Heart left ventricle (tissue), 16 donors: Measurements from ENCODE around the gene ITGA3. TPM values are rescaled to one million over a fixed set of nuclear protein-coding genes. Genes with fewer than 3 reads are reported as not detected.

Experiments
- ATAC-seq, 4 donors: fragments of 200-7000 bp; cut with Tn5 transposase; one replicate each; pipeline ENCODE4 v1.9.1; 2020 to 2022; ENCODE audit warnings: moderate library complexity in 4 of 4, mild to moderate bottlenecking in 3 of 4, moderate number of reproducible peaks in 1 of 4
- DNase-seq, 5 donors: peaks; one replicate each; pipeline ENCODE4 v3.0.0-alpha.2; 2020
- H3K27ac ChIP-seq, 12 donors: fragments of 200-600 bp; sonication (generic) in 4 of 12; one replicate each; pipeline versions ENCODE4 v1.5.0 to v1.8.0; 2016 to 2022; ENCODE audit warnings: mild to moderate bottlenecking in 2 of 12
- H3K27me3 ChIP-seq, 9 donors: fragments of 200-600 bp; sonication (generic) in 2 of 9; one replicate each; pipeline versions ENCODE4 v1.5.1 to v1.8.0; 2016 to 2022; ENCODE audit warnings: mild to moderate bottlenecking in 3 of 9
- H3K36me3 ChIP-seq, 9 donors: fragments of 200-600 bp; sonication (generic) in 2 of 9; one replicate each; pipeline versions ENCODE4 v1.5.0 to v1.8.0; 2018 to 2022; ENCODE audit warnings: mild to moderate bottlenecking in 2 of 9
- H3K4me1 ChIP-seq, 12 donors: fragments of 200-600 bp; sonication (generic) in 4 of 12; one replicate each; pipeline versions ENCODE4 v1.5.0 to v1.8.0; 2016 to 2022; ENCODE audit warnings: mild to moderate bottlenecking in 3 of 12
- H3K4me3 ChIP-seq, 12 donors: fragments of 200-600 bp; sonication (generic) in 4 of 12; one replicate each; pipeline versions ENCODE4 v1.5.0 to v1.8.0; 2017 to 2022; ENCODE audit warnings: mild to moderate bottlenecking in 9 of 12, moderate library complexity in 4 of 12
- H3K9me3 ChIP-seq, 12 donors: fragments of 200-600 bp; sonication (generic) in 4 of 12; one replicate each; pipeline versions ENCODE4 v1.5.0 to v1.8.0; 2016 to 2022; ENCODE audit warnings: mild to moderate bottlenecking in 1 of 12
- POLR2A ChIP-seq, 2 donors: fragments of 450-650 bp; IDR thresholded peaks; one replicate each; pipeline ENCODE4 v1.6.1; 2017; ENCODE audit warnings: antibody characterized with exemption in 2 of 2, mild to moderate bottlenecking in 2 of 2, moderate library complexity in 2 of 2
- WGBS, 4 donors: extraction: QIAGEN DNeasy Blood & Tissue Kit in 2 of 4; methylation state at CpG; one replicate each; pipeline versions ENCODE4 v1.1.5 to v1.1.7; 2013 to 2018; 5-methylcytosine and 5-hydroxymethylcytosine counted together
- intact Hi-C, 10 donors: fragments of 100-400 bp; cut with DNase I; formaldehyde crosslinking; loops; one replicate each; pipeline versions ENCODE4 v1.11.1 to v1.14.2; 2022
- polyA plus RNA-seq, 2 donors: library from polyadenylated mRNA; stranded (reverse); fragments of 200-250 nt; gene quantifications; one replicate each; pipeline ENCODE4 v1.2.3, GENCODE V29; 2013
- total RNA-seq, 9 donors: library from RNA; depleted of rRNA in 2 of 9; stranded (reverse); fragments of >200 nt in 2 of 9; fragmentation: NEBNext Ultra II Directional in 3 of 9; extraction: Animal tissue kit (Norgen Biotek cat#: 25700) in 3 of 9; gene quantifications; one replicate each; pipeline versions ENCODE4 v1.1.0 to v1.2.4, GENCODE V29; 2016 to 2023
- TF ChIP-seq, protein P1 (sequence below), 12 donors: fragments of 200-600 bp; sonication (generic) in 4 of 12; IDR thresholded peaks; one replicate each; pipeline versions ENCODE4 v1.5.0 to v1.8.0; 2018 to 2022; ENCODE audit warnings: antibody characterized with exemption in 12 of 12, mild to moderate bottlenecking in 5 of 12
- donor health status: ischemic (EF 13 %, LVEDD 7.1; RV severe dilation, severe dysfunction).
- donor health status: healthy with polysubstance abuse.
- donor health status: DM: no; HTN: yes; CAD: no.
- donor health status: DM: no; HTN: no; CAD: no.
- donor health status: ischemic (EF 25% LVEDD 6.9; RV normal size, moderate dysfunction).
- donor health status: ischemic (EF 25% LVEDD 5.7; RV mildly dilated, moderate dysfunction).
- donor health status: healthy.
- donor health status: DM: yes; HTN: yes; CAD: no.
- donor health status: ischemic (EF 35%, LVEDD 5.7; RV mildly dilated, moderate dysfunction).
- donor health status: nonischemic (EF 11% LVEDD 7.7; RV severe dilation, severe dysfunction).
- donor health status: DM: yes; HTN: yes; CAD: no.
- donor health status: PGD.
- donor health status: ischemic (EF 29% LVEDD 5.4; RV normal size, mild dysfunction).
- donor health status: nonischemic (EF 23%, LVEDD 6.1; RV moderate dilation, normal function).

Gene ITGA3
- total and polyA plus RNA-seq, 11 donors: 16.8 to 72.9 (median 23.6) TPM

DNA sequence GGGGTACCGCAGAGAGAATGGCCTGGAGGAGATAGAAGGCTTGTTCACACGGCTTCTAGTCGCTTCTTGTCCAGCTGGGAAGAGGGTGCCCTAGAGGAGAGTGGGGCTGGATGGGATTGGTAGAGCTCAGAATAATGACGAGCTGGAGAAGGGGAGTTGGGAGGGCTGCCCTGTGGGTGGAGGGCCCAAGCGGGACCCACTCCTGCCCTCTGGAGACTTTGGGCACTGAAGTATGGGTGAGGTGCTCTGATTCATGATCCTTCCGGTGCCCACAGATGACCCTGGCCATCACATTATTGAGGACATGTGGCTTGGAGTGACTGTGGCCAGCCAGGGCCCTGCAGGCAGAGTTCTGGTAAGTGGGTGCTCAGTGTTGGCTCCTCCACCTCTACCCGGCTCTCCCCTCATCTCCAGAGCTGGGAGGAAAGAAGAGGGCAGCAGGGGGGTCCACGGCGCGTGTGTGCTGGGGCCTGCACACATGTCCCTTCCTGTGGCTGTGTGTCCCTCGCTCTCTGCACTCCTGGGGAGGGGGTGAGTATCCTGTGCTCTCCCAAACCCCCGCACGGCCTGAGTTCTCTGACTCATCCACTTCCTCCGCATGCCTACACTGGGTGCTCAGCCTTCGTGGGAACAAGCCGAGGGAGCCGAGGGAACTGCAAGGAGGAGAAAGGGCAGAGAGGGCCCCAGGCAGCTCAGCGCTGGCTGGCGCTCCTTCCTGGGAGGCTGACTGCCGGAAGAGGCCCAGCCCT, 8.5 kb downstream of the ITGA3 start:
- peaks cover 0 to 84% (median 64%) of the 10 kb centered on the region in 12 donors for H3K4me1 ChIP-seq
- H3K36me3 ChIP-seq: peaks cover 0 to 25% (median 10%) of the 10 kb centered on the region in 9 donors
- intact Hi-C loops: loop anchor here in 1 of 10 donors (5.0 kb wide), 1 partner anchor 37 kb away; no protein-coding TSS in a partner anchor
- no peak overlapping the region for H3K4me3 ChIP-seq
- no peaks in the 10 kb centered on the region for H3K27me3 ChIP-seq
- peak overlapping the region; percentile 45 to 97 (median 89) for H3K27ac ChIP-seq
- DNase-seq: peak in 3 of 5 donors; percentile 54 to 79 (median 78)
- 46 to 70% (median 55%) methylated on average over 16 to 20 of the region's 20 CpGs for WGBS, 4 donors
- ATAC-seq: peak in 3 of 4 donors; percentile 1 to 13 (median 3)
- H3K9me3 ChIP-seq: no peaks in the 10 kb centered on the region
- TF ChIP-seq POLR2A (IDR thresholded peaks at IDR 0.05): no peak
- TF ChIP-seq, protein P1, sequence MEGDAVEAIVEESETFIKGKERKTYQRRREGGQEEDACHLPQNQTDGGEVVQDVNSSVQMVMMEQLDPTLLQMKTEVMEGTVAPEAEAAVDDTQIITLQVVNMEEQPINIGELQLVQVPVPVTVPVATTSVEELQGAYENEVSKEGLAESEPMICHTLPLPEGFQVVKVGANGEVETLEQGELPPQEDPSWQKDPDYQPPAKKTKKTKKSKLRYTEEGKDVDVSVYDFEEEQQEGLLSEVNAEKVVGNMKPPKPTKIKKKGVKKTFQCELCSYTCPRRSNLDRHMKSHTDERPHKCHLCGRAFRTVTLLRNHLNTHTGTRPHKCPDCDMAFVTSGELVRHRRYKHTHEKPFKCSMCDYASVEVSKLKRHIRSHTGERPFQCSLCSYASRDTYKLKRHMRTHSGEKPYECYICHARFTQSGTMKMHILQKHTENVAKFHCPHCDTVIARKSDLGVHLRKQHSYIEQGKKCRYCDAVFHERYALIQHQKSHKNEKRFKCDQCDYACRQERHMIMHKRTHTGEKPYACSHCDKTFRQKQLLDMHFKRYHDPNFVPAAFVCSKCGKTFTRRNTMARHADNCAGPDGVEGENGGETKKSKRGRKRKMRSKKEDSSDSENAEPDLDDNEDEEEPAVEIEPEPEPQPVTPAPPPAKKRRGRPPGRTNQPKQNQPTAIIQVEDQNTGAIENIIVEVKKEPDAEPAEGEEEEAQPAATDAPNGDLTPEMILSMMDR (IDR thresholded peaks at IDR 0.05): no peak

DNA sequence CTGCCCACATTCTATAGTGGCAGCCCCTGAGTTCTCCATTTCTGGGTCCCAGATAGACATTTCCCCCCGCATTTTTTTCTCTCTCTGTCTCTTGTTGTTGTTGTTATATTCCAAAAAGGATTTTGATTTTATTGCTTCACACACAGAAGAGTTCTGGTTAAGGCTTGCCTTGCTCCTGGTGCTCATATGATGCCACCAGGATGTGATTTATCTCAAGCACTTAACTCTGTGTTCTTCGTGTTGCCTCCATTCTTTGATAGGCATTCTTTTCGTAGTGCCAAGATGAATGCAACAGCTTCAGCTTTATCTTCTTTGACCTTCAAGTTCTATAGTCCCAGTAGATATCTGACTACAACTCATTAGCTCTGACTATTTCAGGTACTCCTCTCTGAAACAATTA, 9.1 kb downstream of the ITGA3 start:
- Histone ChIP-seq H3K36me3 (peaks cover 0 to 31% (median 11%) of the 10 kb centered on the region in 9 donors), H3K27ac (peak overlapping the region; percentile 45 to 97 (median 89)), H3K9me3 (no peaks in the 10 kb centered on the region), H3K4me1 (peaks cover 0 to 77% (median 57%) of the 10 kb centered on the region in 12 donors), H3K27me3 (no peaks in the 10 kb centered on the region), H3K4me3 (no peak overlapping the region)
- intact Hi-C loops: no loop called here
- no peak for TF ChIP-seq POLR2A (IDR thresholded peaks at IDR 0.05)
- TF ChIP-seq, protein P1 (IDR thresholded peaks at IDR 0.05): no peak
- WGBS, 4 donors: 46 to 50% (median 47%) methylated on average over 3 of the region's 3 CpGs
- ATAC-seq (no peak), DNase-seq (no peak)

DNA sequence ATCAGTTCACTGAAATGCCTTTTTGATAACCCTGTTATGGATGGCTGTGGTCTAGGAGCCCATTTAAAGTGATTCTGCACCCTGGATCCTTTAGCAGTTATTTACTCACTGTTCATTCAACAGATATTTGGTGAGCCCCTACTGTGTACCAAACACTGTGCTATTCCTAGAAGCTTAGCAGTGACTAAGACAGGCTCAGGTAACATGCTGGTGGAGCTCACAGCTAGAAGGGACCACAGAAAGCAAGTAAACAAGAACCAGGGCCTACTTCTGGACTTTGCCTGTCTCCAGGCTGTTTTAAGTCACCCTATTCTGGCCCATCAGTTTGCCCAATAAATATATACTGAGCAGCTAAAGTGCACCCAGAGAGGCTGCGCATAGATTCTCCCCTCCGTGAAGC, 11.1 kb downstream of the ITGA3 start:
- TF ChIP-seq, protein P1 (IDR thresholded peaks at IDR 0.05): no peak
- no peak for TF ChIP-seq POLR2A (IDR thresholded peaks at IDR 0.05)
- no peaks in the 10 kb centered on the region for H3K9me3 ChIP-seq
- H3K4me1 ChIP-seq: peaks cover 0 to 58% (median 38%) of the 10 kb centered on the region in 12 donors
- ATAC-seq: no peak
- H3K27ac ChIP-seq: peak overlapping the region in 6 of 12 donors; percentile 2 to 97 (median 92)
- DNase-seq: peak in 1 of 5 donors; percentile 0
- no peak overlapping the region for H3K4me3 ChIP-seq
- 83 to 100% (median 97%) methylated on average over 2 of the region's 2 CpGs for WGBS, 4 donors
- intact Hi-C loops: no loop called here
- H3K27me3 ChIP-seq: no peaks in the 10 kb centered on the region
- peaks cover 0 to 48% (median 23%) of the 10 kb centered on the region in 9 donors for H3K36me3 ChIP-seq

DNA sequence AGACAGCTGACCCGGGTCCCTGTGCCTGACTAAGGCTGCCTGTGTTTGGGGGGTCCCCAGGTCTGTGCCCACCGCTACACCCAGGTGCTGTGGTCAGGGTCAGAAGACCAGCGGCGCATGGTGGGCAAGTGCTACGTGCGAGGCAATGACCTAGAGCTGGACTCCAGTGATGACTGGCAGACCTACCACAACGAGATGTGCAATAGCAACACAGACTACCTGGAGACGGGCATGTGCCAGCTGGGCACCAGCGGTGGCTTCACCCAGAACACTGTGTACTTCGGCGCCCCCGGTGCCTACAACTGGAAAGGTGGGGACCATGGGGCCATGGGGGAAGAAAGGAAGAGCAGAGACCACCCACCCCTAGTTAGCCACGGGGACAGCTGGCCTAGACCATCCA, 12.1 kb downstream of the ITGA3 start:
- H3K27me3 ChIP-seq: no peaks in the 10 kb centered on the region
- no peak for TF ChIP-seq POLR2A (IDR thresholded peaks at IDR 0.05)
- TF ChIP-seq, protein P1 (IDR thresholded peaks at IDR 0.05): no peak
- peak in 2 of 5 donors; percentile 15 to 36 for DNase-seq
- 92 to 96% (median 95%) methylated on average over 12 to 13 of the region's 13 CpGs for WGBS, 4 donors
- no peak for ATAC-seq
- intact Hi-C loops: no loop called here
- peaks cover 0 to 48% (median 29%) of the 10 kb centered on the region in 12 donors for H3K4me1 ChIP-seq
- H3K4me3 ChIP-seq: no peak overlapping the region
- H3K9me3 ChIP-seq: no peaks in the 10 kb centered on the region
- H3K36me3 ChIP-seq: peaks cover 0 to 55% (median 33%) of the 10 kb centered on the region in 9 donors
- no peak overlapping the region for H3K27ac ChIP-seq
